ENCODE data around the gene PCED1B. TPM values are rescaled to one million over a fixed set of nuclear protein-coding genes. Genes with fewer than 3 reads are reported as not detected.

PCED1B gene
- total RNA-seq, 1 experiment from 2014 or later, result 6.6 TPM

- H3K4me3 Mint-ChIP-seq, result no peak overlapping the region
- no peak for TF ChIP-seq FOXP4 (CRISPR knock-in tag; IDR thresholded peaks at IDR 0.05)
- no peak for TF ChIP-seq PRDM15 (CRISPR knock-in tag; IDR thresholded peaks at IDR 0.05)
- no peak for TF ChIP-seq NR3C1 (CRISPR knock-in tag; conservative IDR thresholded peaks at IDR 0.05; ENCODE audit: low read depth)
- no peak for TF ChIP-seq AFF4 (CRISPR knock-in tag; IDR thresholded peaks at IDR 0.05; ENCODE audit: borderline replicate concordance)
- H3K27me3 Mint-ChIP-seq (ENCODE audit: low read depth), result no peaks in the 10 kb centered on the region
- no peak overlapping the region for H3K27ac Mint-ChIP-seq
- H3K36me3 Mint-ChIP-seq, result peaks cover 5% of the 10 kb centered on the region; the same call in 1 of the 2 replicates
- DNase-seq (ENCODE audit: low spot score), result no peak
- peaks cover 12% of the 10 kb centered on the region; the same call in 1 of the 2 replicates for H3K4me1 Mint-ChIP-seq
- ChIA-PET POLR2A (no interaction called here), CTCF (no interaction called here)
- peaks cover 18% of the 10 kb centered on the region for H3K9me3 Mint-ChIP-seq
- ATAC-seq, result no peak
Measured at GRCh38 chr12:47160316-47161244, 81.2 kb downstream of the PCED1B start.

GRCh38 chr12:47164116-47164515 lies 84.7 kb downstream of the PCED1B start:
- no peak overlapping the region for H3K4me3 Mint-ChIP-seq
- no peak overlapping the region for H3K27ac Mint-ChIP-seq
- peaks cover 5% of the 10 kb centered on the region; the same call in 1 of the 2 replicates for H3K36me3 Mint-ChIP-seq
- POLR2A ChIA-PET, result no interaction called here
- CTCF ChIA-PET, result interaction anchor here (1.1 kb wide), 1 partner anchor 94 kb away, joined by 3 read pairs; no protein-coding TSS in a partner anchor
- H3K4me1 Mint-ChIP-seq, result peaks cover 7% of the 10 kb centered on the region; the same call in 1 of the 2 replicates
- ATAC-seq (no peak), DNase-seq (ENCODE audit: low spot score) (no peak)
- no peaks in the 10 kb centered on the region for H3K27me3 Mint-ChIP-seq (ENCODE audit: low read depth)
- H3K9me3 Mint-ChIP-seq, result peaks cover 14% of the 10 kb centered on the region
- TF ChIP-seq ATF6 (CRISPR knock-in tag; IDR thresholded peaks at IDR 0.05) (no peak), ZNF281 (CRISPR knock-in tag; IDR thresholded peaks at IDR 0.05) (no peak), FOXK1 (CRISPR knock-in tag; IDR thresholded peaks at IDR 0.05) (no peak), PREB (CRISPR knock-in tag; IDR thresholded peaks at IDR 0.05; ENCODE audit: borderline replicate concordance) (no peak), ZNF121 (CRISPR knock-in tag; IDR thresholded peaks at IDR 0.05) (no peak), USF1 (CRISPR knock-in tag; IDR thresholded peaks at IDR 0.05) (no peak), NFYB (CRISPR knock-in tag; conservative IDR thresholded peaks at IDR 0.05; ENCODE audit: low read depth) (no peak), TEAD1 (CRISPR knock-in tag; IDR thresholded peaks at IDR 0.05) (no peak), FOXJ3 (CRISPR knock-in tag; IDR thresholded peaks at IDR 0.05; ENCODE audit: borderline replicate concordance) (no peak)

Measured in WTC11 (cell line).